Measurements from ENCODE around the gene AKAP6. TPM values are rescaled to one million over a fixed set of nuclear protein-coding genes. Genes with fewer than 3 reads are reported as not detected.

The AKAP6 gene
- total RNA-seq, 1 experiment from 2014 or later: 1.9 TPM

DNA sequence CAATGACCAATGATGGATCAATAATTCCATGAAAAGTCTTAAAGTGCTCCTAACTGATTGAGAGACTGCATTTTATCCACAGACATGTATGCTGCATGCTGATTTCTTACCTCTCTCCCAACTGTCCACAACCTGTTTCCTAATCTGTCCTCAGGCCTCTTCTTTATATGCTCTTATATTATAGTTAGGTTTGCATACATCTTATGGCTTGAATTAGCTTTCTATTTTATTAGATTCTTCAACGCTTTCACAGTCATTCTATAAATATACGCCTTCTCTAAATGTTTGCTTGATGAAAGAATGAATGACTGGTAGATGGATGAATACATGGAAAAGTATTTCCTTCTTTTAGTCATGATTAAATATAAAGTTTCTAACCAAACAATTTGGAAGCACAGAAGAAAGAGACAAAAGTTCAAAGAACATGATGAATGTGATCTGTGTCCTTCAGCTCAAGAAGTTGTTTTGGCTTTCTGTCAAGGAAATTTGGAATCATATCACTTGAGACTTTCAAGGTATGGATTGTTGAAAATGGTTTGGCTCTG is 517.8 kb downstream of the AKAP6 start (continued):
- TF ChIP-seq, protein P1, sequence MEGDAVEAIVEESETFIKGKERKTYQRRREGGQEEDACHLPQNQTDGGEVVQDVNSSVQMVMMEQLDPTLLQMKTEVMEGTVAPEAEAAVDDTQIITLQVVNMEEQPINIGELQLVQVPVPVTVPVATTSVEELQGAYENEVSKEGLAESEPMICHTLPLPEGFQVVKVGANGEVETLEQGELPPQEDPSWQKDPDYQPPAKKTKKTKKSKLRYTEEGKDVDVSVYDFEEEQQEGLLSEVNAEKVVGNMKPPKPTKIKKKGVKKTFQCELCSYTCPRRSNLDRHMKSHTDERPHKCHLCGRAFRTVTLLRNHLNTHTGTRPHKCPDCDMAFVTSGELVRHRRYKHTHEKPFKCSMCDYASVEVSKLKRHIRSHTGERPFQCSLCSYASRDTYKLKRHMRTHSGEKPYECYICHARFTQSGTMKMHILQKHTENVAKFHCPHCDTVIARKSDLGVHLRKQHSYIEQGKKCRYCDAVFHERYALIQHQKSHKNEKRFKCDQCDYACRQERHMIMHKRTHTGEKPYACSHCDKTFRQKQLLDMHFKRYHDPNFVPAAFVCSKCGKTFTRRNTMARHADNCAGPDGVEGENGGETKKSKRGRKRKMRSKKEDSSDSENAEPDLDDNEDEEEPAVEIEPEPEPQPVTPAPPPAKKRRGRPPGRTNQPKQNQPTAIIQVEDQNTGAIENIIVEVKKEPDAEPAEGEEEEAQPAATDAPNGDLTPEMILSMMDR (IDR thresholded peaks at IDR 0.05 in 2 of 3, conservative IDR thresholded peaks at IDR 0.05 in 1 of 3; ENCODE audit: borderline replicate concordance in 1 of 3, insufficient read depth in 1 of 3, low read depth in 2 of 3, low read length in 2 of 3): no peak
- TF ChIP-seq POLR2AphosphoS5 (IDR thresholded peaks at IDR 0.05; ENCODE audit: low read depth, low read length) (no peak), EZH2 (IDR thresholded peaks at IDR 0.05) (no peak), ZFX (IDR thresholded peaks at IDR 0.05) (no peak), TCF7L2 (IDR thresholded peaks at IDR 0.05; ENCODE audit: borderline replicate concordance, extremely low read depth, insufficient read depth, insufficient read length) (no peak), SIN3A (IDR thresholded peaks at IDR 0.05; ENCODE audit: low read depth) (no peak), FOSL1 (IDR thresholded peaks at IDR 0.05; ENCODE audit: low read depth) (no peak), ELF1 (IDR thresholded peaks at IDR 0.05; ENCODE audit: borderline replicate concordance, low read depth) (no peak)
- TF ChIP-seq, protein P2, sequence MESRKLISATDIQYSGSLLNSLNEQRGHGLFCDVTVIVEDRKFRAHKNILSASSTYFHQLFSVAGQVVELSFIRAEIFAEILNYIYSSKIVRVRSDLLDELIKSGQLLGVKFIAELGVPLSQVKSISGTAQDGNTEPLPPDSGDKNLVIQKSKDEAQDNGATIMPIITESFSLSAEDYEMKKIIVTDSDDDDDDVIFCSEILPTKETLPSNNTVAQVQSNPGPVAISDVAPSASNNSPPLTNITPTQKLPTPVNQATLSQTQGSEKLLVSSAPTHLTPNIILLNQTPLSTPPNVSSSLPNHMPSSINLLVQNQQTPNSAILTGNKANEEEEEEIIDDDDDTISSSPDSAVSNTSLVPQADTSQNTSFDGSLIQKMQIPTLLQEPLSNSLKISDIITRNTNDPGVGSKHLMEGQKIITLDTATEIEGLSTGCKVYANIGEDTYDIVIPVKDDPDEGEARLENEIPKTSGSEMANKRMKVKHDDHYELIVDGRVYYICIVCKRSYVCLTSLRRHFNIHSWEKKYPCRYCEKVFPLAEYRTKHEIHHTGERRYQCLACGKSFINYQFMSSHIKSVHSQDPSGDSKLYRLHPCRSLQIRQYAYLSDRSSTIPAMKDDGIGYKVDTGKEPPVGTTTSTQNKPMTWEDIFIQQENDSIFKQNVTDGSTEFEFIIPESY (IDR thresholded peaks at IDR 0.05; ENCODE audit: extremely low read depth, insufficient replicate concordance, low read length): no peak

DNA sequence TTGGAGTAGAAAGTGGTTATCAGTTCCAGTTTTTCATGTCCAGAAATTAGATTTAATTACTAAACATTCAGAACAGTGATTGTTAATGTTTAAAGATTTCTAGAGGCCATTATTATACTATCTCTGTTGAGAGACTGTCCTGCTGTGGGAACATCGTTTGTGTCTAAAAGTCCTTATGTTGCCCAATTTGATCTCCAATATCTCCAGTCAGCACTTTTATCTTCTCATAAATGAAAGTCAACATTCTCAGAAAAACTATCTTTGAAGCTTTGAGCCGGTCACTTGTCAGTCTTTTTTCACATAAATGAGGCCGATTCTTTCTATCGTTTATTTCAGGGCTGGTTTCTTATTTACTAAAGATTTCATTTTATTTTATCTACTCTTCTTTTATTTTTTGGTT is 518.8 kb downstream of the AKAP6 start:
- no peak overlapping the region for H3K9ac ChIP-seq (ENCODE audit: low read length)
- H3K79me2 ChIP-seq (ENCODE audit: insufficient read depth, low read length): no peaks in the 10 kb centered on the region
- H3K4me3 ChIP-seq (replicated peaks in 1 of 2; ENCODE audit: low read depth in 1 of 2, low read length in 2 of 2): no peak overlapping the region
- H3K27me3 ChIP-seq (ENCODE audit: insufficient read depth, low read length): no peaks in the 10 kb centered on the region
- H3K9me3 ChIP-seq (ENCODE audit: control insufficient read depth in 1 of 2, insufficient read depth in 1 of 2, low read depth in 1 of 2, low read length in 2 of 2): no peaks in the 10 kb centered on the region
- intact Hi-C loops (cut with micrococcal nuclease): no loop called here
- H3K27ac ChIP-seq (ENCODE audit: low read depth, low read length): no peak overlapping the region
- BruUV-seq (replicated peaks): no TSS peak
- H2AFZ ChIP-seq (ENCODE audit: low read depth, low read length, poor library complexity, severe bottlenecking): no peak overlapping the region
- ATAC-seq (no peak), DNase-seq (ENCODE audit: low read depth, low spot score) (no peak)
- no peak for TF ChIP-seq SRF (IDR thresholded peaks at IDR 0.05; ENCODE audit: low read depth)
- H3K4me1 ChIP-seq (ENCODE audit: control insufficient read depth in 1 of 2, insufficient read depth in 2 of 2, low read length in 2 of 2): no peaks in the 10 kb centered on the region
- POLR2A ChIA-PET: no interaction called here
- H3K9me2 ChIP-seq (ENCODE audit: insufficient read depth): no peaks in the 10 kb centered on the region
- RAD21 ChIA-PET (ENCODE audit: low non-redundant PET in 1 of 2, low total read pairs in 2 of 2, uncharacterized antibody in 2 of 2, unreplicated experiment in 2 of 2): no interaction called here
- CTCF ChIA-PET: no interaction called here
- no peaks in the 10 kb centered on the region for H4K20me1 ChIP-seq (ENCODE audit: insufficient read depth)
- no peak overlapping the region for H3K4me2 ChIP-seq (ENCODE audit: low read length)
- no peaks in the 10 kb centered on the region for H3K36me3 ChIP-seq (ENCODE audit: control insufficient read depth in 1 of 2, insufficient read depth in 2 of 2, low read length in 2 of 2)
